Fibroblast of skin of abdomen (primary cell): ENCODE measurements around the gene APOBEC3C.
"Not testable (repeated sequence)": the region's sequence is repeated elsewhere in the genome, so short reads cannot be mapped to it uniquely, and the experiment has no call there.

Source experiments
- DNase-seq: peaks from one replicate; pipeline ENCODE4 v3.0.0-alpha.2; 2013

Gene APOBEC3C

DNA sequence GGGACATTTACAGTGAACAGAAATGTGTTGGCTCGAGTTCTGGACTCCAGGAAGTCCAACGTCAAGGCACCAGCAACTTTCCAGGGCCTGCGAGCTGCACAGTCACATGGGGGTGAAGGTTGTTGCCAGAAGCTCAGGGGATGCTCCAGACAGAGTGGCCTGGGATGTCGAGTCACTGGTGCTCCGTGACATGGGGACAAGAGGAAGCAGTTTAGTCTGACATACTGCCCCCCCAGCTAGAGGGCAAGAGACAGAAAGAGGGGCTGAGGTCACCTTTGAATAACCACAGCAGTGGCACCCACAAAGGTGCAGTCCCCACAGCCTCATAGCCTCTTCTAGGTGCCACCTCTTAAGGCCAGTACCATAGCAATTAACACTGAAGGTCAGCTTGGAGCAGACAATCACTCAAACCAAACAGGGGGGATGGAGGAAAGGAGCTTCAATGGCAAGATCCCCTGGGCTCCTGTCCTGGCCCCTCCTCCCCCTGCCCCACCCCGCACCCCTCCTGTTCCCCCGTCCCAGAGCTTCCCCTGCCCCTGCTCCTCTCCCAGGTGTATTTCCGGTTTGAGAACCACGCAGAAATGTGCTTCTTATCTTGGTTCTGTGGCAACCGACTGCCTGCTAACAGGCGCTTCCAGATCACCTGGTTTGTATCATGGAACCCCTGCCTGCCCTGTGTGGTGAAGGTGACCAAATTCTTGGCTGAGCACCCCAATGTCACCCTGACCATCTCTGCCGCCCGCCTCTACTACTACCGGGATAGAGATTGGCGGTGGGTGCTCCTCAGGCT is 10.7 kb downstream of the APOBEC3C start:
- DNase-seq, result no peak

DNA sequence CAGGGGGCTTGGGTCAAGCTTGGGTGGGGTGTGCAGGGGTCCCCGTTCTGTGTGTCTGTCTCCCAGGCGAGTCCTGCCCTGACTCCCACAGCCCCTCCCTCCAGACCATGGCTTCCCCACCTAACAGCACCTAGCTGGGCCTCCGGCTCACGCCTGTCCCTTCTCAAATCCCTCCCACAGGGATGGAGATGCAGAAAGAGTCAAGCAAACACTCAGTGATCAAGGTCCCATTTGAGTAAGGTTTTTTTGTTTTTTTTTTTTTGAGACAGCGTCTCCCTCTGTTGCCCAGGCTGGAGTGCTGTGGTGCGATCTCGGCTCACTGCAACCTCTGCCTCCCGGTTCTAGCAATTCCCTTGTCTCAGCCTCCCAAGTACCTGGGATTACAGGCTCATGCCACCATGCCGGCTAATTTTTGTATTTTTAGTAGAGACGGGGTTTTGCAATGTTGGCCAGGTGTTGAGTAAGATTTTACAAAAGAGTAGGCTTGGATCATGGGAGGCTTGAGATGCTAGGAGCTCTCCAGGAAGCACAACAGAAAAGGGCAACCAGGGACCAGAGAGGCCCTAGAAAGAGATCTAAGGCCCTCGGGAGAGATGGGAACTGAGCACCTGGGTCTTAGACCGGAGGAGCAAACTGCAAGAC is 12.6 kb downstream of the APOBEC3C start:
- no peak for DNase-seq

DNA sequence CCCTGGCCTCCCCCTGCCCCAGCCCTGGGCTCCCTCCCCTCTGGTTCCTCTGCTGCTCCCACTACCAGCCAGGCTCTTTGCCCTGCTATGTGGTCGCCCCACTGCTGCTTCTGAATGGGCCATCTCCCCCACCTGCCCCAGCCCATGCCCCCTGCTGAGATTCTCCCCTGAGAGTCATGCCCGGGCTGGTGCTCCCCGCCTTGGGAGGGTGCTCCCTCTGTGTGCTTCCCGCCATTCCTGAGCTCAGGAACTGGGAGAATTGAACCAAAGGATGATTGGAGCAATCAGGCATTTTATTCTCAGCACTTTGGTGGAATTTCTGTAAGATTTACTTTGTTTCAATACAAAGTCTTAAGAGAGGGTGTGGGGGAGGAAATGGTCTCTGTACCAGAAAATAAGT is 13.7 kb downstream of the APOBEC3C start:
- DNase-seq, result no peak

DNA sequence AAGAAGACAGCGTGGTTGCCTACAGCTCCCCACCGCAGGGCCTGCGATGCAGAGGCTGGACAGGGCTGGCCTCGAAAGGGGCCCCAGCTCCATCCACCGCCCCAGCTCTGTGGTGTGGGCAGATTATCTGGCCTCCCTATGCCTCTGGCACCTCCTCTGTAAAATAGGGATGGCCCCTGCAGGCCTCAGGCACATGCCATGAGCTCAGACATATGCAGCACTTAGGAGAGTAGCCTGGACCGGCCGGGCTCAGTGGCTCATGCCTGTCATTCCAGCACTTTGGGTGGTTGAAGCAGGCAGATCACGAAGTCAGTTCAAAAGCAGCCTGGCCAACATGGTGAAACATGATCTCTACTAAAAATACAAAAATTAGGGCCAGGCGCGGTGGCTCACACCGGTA is 14.2 kb downstream of the APOBEC3C start:
- no peak for DNase-seq

DNA sequence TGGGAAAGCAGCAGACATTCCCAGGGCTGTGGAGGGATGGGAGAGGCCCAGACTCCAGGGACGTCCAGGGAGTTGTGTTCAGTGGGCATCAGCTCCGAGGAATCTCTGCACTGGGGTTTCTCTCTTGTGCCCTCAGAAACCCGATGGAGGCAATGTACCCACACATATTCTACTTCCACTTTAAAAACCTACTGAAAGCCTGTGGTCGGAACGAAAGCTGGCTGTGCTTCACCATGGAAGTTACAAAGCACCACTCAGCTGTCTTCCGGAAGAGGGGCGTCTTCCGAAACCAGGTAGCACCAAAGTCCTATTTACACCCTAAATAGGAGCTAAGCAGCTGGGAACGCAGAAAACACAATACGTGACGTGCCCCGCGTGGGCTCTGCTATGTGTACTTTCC is 15.2 kb downstream of the APOBEC3C start:
- DNase-seq, result no peak

DNA sequence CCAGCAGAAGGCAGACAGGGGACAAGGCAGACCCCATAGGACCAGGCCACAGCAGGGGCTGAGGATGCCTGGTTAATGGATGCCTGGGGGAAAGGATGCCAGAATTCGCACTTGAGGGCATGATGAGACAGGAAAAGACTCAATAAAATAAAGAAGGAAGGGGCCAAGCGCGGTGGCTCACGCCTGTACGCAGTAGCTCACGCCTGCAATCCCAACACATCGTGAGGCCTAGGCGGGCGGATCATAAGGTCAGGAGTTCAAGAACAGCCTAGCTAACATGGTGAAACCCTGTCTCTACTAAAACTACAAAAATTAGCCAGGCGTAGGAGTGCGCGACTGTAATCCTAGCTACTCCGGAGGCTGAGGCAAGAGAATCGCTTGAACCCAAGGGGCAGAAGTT is 16.6 kb downstream of the APOBEC3C start:
- no peak for DNase-seq

DNA sequence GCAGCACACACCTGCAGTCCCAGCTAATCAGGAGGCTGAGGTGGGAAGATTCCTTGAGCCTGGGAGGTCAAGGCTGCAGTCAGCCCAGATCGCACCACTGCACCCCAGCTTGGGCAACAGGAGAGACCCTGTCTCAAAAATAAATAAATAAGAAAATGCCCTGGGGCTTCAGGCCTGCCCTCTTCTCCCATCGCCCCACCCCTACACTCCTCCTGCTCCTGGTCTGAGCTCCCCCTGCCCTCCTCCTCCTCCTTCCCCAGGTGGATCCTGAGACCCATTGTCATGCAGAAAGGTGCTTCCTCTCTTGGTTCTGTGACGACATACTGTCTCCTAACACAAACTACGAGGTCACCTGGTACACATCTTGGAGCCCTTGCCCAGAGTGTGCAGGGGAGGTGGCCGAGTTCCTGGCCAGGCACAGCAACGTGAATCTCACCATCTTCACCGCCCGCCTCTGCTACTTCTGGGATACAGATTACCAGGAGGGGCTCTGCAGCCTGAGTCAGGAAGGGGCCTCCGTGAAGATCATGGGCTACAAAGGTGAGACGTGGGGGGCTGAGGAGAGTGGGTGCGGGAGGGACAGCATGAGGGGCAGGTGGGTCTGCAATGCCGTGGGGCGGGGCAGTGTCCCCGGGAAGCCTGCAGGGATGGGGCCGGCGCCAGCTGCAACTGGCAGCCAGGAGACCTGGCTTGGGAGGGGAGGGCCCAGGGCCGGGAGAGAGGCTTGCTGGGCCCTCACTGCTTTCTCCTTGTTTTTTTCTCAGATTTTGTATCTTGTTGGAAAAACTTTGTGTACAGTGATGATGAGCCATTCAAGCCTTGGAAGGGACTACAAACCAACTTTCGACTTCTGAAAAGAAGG is 17.6 kb downstream of the APOBEC3C start:
- not testable (repeated sequence) for DNase-seq

DNA sequence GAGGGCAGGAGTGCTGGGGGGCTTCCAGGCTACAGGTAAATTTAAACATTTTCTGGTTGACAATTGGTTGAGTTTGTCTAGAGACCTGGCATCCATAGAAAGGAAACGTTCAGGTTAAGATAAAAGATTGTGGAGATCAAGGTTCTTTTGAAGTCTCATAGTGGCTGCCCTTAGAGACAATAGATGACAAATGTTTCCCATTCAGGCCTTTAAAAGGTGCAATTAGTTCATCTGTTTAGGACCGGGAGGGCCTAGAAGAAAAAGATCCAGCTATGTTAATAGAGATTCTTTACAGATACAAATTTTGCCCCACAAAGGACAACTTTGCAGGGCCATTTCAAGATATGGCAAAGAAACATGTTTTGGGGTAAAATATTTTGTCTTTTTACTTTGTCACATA is 23.0 kb downstream of the APOBEC3C start:
- not testable (repeated sequence) for DNase-seq

DNA sequence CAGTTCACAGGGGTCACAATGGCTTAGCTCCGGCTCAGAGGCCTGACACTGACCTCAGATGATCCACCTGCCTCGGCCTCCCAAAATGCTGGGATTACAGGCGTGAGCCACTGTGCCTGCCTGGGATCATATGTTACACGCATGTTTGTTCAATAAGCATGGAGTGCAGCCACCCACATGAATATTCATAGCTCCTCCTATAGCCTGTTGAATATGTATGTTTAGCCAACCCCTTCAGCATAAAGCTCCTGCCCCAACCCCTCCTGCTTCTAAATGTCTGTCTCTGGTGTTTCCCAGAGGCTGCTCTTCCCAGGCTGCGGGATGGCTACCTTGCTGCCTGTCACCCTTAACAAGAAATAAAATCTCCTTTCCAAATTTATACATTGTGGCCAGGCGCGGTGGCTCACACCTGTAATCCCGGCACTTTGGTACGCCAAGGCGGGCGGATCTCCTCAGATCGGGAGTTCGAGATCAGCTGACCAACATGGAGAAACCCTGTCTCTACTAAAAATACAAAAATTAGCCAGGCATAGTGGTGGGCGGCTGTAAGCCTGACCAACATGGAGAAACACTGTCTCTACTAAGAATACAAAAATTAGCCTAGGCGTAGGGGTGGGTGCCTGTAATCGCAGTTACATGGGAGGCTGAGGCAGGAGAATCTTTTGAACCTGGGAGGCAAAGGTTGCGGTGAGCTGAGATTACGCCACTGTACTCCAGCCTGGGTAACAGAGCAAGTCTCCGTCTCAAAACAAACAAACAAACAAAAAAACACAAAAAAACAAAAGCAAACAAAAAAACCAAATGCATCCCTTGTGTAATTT is 25.5 kb downstream of the APOBEC3C start:
- no peak for DNase-seq

DNA sequence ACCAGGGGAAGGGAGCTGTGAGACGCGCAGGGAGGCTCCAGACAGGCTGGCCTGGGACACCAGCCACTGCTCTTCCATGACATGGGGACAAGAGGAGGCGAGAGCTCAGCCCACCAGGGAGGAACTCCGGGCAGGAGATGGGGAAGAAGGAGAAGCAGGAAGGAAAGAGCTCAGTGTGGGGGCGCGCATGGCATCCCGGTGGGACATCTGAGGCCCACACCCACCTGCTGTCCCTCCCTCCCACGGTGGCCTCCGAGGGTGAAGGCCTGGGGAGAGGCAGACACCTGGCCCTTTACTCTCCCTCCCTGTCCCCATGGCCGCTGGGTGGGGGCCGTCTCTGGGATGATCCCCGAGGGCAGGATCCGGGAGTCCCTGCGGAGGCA is 26.1 kb downstream of the APOBEC3C start:
- DNase-seq, result not testable (repeated sequence)

DNA sequence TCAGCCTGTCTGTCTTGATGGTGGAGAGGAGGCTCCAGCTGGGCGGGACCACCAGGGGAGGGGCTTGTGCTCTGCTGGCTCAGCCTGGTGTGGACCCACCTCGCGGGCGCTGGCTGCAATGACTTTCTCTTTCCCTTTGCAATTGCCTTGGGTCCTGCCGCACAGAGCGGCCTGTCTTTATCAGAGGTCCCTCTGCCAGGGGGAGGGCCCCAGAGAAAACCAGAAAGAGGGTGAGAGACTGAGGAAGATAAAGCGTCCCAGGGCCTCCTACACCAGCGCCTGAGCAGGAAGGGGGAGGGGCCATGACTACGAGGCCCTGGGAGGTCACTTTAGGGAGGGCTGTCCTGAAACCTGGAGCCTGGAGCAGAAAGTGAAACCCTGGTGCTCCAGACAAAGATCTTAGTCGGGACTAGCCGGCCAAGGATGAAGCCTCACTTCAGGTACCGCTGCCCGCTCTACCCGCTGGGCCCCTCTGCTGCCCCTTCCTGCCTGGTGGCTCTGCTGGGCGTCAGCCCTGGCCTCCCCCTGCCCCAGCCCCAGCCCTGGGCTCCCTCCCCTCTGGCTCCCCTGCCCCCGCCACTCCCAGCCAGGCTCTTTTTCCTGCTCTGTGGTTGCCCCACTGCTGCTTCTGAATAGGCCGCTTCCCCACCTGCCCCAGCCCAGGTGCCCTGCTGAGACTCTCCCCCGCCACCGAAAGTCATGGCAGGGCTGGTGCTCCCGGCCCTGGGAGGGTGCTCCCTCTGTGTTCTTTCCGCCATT is 26.7 kb downstream of the APOBEC3C start, which contains the start of gene APOBEC3F:
APOBEC3F (plus strand) TSS at position 327 of the 759 bp plus-strand sequence; CDS start at position 424, 97 bp downstream.
- DNase-seq, result peak; percentile 52

DNA sequence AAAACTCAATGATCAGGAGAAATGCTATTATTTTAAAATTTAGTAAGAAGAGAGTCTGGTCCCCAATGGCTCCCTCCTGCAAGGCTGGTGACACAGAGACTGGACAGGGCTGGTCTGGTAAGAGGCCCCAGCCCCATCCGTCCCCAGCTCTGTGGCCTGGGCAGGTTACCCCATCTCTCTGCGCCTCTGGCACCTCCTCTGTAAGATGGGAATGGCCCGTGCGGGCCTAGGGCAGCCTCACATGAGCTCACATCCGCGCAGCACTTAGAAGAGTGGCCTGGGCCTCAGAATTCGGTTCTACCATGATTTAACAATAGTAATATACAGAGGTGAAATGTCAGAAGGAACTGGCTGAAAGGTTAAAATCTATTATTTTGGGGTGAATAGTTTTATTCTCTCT is 27.9 kb downstream of the APOBEC3C start:
- no peak for DNase-seq

DNA sequence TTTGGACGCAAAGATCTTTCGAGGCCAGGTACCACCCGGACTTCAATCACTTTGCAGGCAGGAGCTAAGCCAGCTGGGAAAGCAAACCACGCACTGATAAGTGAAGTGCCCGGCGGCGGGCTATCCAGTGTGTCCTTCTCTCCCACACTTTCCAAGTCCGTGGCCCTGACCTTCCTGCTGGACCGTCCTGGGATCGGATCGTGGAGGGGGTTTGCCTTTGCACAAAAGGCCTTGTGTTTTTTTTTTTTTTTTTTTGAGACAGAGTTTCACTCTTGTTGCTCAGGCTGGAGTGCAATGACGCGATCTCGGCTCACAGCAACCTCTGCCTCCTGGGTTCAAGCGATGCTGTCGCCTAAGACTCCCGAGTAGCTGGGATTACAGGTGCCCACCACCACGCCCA is 29.0 kb downstream of the APOBEC3C start:
- not testable (repeated sequence) for DNase-seq

DNA sequence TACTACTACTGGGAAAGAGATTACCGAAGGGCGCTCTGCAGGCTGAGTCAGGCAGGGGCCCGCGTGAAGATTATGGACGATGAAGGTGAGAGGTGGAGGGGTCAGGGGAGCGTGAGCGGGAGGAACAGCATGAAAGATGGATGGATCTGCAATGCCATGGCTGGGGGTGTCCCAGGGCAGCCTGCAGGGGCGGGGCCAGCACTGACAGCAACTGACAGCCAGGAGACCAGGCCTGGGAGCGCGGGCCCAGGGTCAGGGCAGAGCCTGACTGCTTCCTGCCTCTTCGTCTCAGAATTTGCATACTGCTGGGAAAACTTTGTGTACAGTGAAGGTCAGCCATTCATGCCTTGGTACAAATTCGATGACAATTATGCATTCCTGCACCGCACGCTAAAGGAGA is 31.1 kb downstream of the APOBEC3C start:
- DNase-seq, result not testable (repeated sequence)

DNA sequence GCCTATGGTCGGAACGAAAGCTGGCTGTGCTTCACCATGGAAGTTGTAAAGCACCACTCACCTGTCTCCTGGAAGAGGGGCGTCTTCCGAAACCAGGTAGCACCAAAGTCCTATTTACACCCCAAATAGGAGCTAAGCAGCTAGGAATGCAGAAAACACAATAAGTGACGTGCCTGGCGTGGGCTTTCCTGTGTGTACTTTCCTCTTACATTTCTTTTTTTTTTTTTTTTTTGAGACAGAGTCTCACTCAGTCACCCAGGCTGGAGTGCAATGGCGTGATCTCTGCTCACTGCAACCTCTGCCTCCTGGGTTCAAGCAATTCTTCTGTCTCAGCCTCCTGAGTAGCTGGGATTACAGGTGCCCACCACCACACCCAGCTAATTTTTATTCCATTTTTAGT is 35.4 kb downstream of the APOBEC3C start:
- not testable (repeated sequence) for DNase-seq

DNA sequence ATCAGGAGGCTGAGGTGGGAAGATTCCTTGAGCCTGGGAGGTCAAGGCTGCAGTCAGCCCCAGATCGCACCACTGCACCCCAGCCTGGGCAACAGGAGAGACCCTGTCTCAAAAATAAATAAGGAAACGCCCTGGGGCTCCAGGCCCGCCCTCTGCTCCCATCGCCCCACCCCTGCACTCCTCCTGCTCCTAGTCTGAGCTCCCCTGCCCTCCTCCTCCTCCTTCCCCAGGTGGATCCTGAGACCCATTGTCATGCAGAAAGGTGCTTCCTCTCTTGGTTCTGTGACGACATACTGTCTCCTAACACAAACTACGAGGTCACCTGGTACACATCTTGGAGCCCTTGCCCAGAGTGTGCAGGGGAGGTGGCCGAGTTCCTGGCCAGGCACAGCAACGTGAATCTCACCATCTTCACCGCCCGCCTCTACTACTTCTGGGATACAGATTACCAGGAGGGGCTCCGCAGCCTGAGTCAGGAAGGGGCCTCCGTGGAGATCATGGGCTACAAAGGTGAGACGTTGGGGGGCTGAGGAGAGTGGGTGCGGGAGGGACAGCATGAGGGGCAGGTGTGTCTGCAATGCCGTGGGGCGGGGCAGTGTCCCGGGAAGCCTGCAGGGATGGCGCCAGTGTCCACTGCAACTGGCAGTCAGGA is 37.9 kb downstream of the APOBEC3C start:
- DNase-seq, result not testable (repeated sequence)

DNA sequence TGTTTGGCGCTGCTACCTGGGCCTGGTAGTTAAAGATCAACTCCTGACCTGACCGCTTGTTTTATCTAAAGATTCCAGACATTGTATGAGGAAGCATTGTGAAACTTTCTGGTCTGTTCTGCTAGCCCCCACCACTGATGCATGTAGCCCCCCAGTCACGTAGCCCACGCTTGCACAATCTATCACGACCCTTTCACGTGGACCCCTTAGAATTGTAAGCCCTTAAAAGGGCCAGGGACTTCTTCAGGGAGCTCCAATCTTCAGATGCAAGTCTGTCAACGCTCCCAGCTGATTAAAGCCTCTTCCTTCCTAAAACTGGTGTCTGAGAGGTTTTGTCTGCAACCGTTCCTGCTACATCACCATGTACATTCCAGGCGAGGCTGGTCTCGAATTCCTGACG is 41.6 kb downstream of the APOBEC3C start:
- DNase-seq, result no peak

DNA sequence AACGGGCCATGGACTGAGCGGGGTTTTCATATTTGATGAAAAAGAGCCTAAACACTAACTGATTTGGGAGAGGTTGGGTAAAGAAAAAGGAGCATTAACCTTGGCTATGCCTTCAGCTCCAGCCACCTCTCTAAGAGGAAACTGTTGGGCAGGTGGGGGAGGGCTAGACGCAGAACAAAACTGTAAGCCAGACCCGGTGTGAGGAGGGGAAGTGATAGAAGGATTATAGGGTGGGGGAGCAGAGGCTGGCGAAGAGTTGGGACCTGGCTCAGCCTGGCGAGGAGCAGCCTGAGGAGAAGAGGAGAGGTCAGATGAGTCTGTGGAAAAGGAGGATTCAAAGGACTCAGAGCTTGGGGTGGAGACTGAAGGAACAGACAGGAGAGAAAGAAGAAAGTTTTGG is 47.2 kb downstream of the APOBEC3C start:
- not testable (repeated sequence) for DNase-seq

DNA sequence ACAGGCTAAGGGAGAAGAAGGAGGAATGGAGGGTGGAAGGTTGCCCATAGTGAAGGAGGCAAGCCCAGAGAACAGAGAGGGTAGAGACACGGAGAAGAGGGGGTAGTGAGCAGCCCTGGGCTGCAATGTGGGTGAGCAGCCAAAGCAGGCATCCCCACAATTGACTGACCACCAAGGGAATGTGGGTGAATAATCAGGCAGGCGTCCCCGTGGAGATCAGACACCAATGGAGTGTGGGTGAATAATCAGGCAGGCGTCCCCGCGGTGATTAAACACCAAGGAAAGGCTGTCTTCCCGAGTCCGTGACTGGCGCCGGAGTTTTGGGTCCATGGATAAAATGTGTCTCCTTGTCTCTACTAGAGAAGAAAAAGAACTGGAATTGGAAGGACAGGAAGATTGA is 47.9 kb downstream of the APOBEC3C start:
- DNase-seq, result peak; percentile 17

DNA sequence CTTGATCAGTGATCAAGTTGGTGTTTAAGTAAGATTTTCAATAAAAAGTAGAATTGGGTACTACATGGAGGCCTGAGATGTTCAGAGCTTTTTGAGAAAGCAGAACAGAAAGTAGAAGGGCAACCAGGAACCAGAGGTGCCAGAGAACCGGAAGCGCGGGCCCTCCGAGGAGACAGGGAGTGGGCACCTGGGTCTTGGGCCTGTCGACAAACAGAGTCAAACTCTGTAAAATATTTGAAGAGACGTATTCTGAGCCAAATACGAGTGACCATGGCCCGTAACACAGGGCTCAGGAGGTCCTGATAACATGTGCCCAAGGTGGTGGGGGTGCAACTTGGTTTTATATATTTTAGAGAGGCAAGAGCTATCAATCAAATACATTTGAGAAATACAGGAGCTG is 49.8 kb downstream of the APOBEC3C start:
- DNase-seq, result not testable (repeated sequence)
